WTC11 (cell line): ENCODE results near the gene DISP3. TPM values are rescaled to one million over a fixed set of nuclear protein-coding genes. Genes with fewer than 3 reads are reported as not detected.

Experiments
- ATAC-seq: fragments of 200-7000 bp; cut with Tn5 transposase; 2 replicates; pipeline ENCODE4 v1.10.0; 2021; ENCODE audit warnings: mild to moderate bottlenecking, moderate library complexity
- CTCF ChIA-PET: fragments of 300-600 bp; sonication (Branson Sonifier 250); formaldehyde crosslinking; loops from one replicate; lab custom pipeline; 2021; ENCODE audit warnings: antibody characterized with exemption; lab: Charles Lee
- POLR2A ChIA-PET: fragments of 350-600 bp; sonication (Branson Sonifier 250); formaldehyde crosslinking; loops from one replicate; lab custom pipeline; 2021; ENCODE audit warnings: antibody characterized with exemption; lab: Charles Lee
- DNase-seq: peaks from one replicate; pipeline ENCODE4 v3.0.0; 2021; ENCODE audit warnings: low spot score
- H3K27ac Mint-ChIP-seq: 2 replicates; pipeline ENCODE4 v1.8.0; 2021; ENCODE audit warnings: mixed read lengths
- H3K27me3 Mint-ChIP-seq: 2 replicates; pipeline ENCODE4 v1.8.0; 2021; ENCODE audit warnings: low read depth, mild to moderate bottlenecking, moderate library complexity, mixed read lengths
- H3K36me3 Mint-ChIP-seq: 2 replicates; pipeline ENCODE4 v1.8.0; 2021; ENCODE audit warnings: mixed read lengths
- H3K4me1 Mint-ChIP-seq: 2 replicates; pipeline ENCODE4 v1.8.0; 2022; ENCODE audit warnings: mixed read lengths
- H3K4me3 Mint-ChIP-seq: 2 replicates; pipeline ENCODE4 v1.8.0; 2021; ENCODE audit warnings: mild to moderate bottlenecking, moderate library complexity, mixed read lengths
- H3K9me3 Mint-ChIP-seq: 2 replicates; pipeline ENCODE4 v1.8.0; 2021; ENCODE audit warnings: mixed read lengths
- ATF1 ChIP-seq: sonication (generic); formaldehyde crosslinking; IDR thresholded peaks from 2 replicates; pipeline ENCODE4 v1.8.1; 2023; ENCODE audit warnings: mild to moderate bottlenecking, moderate library complexity, missing genetic modification reagents
- ATF2 ChIP-seq: sonication (generic); formaldehyde crosslinking; IDR thresholded peaks from 2 replicates; pipeline ENCODE4 v1.8.1; 2022; ENCODE audit warnings: low read depth, missing genetic modification reagents, borderline replicate concordance
- ETV6 ChIP-seq: sonication (generic); formaldehyde crosslinking; IDR thresholded peaks from 2 replicates; pipeline ENCODE4 v1.8.1; 2022; ENCODE audit warnings: mild to moderate bottlenecking, missing genetic modification reagents
- FOXP4 ChIP-seq: sonication (generic); formaldehyde crosslinking; IDR thresholded peaks from 2 replicates; pipeline ENCODE4 v1.8.0; 2022; ENCODE audit warnings: mild to moderate bottlenecking, missing genetic modification reagents
- GABPB1 ChIP-seq: sonication (generic); formaldehyde crosslinking; IDR thresholded peaks from 2 replicates; pipeline ENCODE4 v1.8.1; 2023; ENCODE audit warnings: mild to moderate bottlenecking, missing genetic modification reagents
- GRHL2 ChIP-seq: fragments of 250-450 bp; sonication (Bioruptor Pico); IDR thresholded peaks from 2 replicates; pipeline ENCODE4 v1.8.0; 2022; ENCODE audit warnings: mild to moderate bottlenecking, moderate library complexity; ENCODE audit not compliant: insufficient replicate concordance, severe bottlenecking
- IRF2 ChIP-seq: sonication (generic); formaldehyde crosslinking; IDR thresholded peaks from 2 replicates; pipeline ENCODE4 v1.8.0; 2022; ENCODE audit warnings: low read depth, missing genetic modification reagents, borderline replicate concordance
- JUN ChIP-seq: sonication (generic); formaldehyde crosslinking; IDR thresholded peaks from 2 replicates; pipeline ENCODE4 v1.8.0; 2023; ENCODE audit warnings: mild to moderate bottlenecking, missing genetic modification reagents
- MYBL2 ChIP-seq: sonication (generic); formaldehyde crosslinking; IDR thresholded peaks from 2 replicates; pipeline ENCODE4 v1.8.1; 2023; ENCODE audit warnings: mild to moderate bottlenecking, moderate library complexity, missing genetic modification reagents
- NR3C1 ChIP-seq: sonication (generic); formaldehyde crosslinking; conservative IDR thresholded peaks from 2 replicates; pipeline ENCODE4 v1.8.1; 2023; ENCODE audit warnings: low read depth, mild to moderate bottlenecking, missing genetic modification reagents
- TEAD1 ChIP-seq: sonication (generic); formaldehyde crosslinking; IDR thresholded peaks from 2 replicates; pipeline ENCODE4 v1.8.0; 2022; ENCODE audit warnings: mild to moderate bottlenecking, missing genetic modification reagents
- ZBTB21 ChIP-seq: sonication (generic); formaldehyde crosslinking; IDR thresholded peaks from 2 replicates; pipeline ENCODE4 v1.8.1; 2023; ENCODE audit warnings: mild to moderate bottlenecking, missing genetic modification reagents, borderline replicate concordance
- ZNF121 ChIP-seq: sonication (generic); formaldehyde crosslinking; IDR thresholded peaks from 2 replicates; pipeline ENCODE4 v1.8.0; 2023; ENCODE audit warnings: missing genetic modification reagents
- ZNF138 ChIP-seq: sonication (generic); formaldehyde crosslinking; conservative IDR thresholded peaks from 2 replicates; pipeline ENCODE4 v1.8.1; 2022; ENCODE audit warnings: mild to moderate bottlenecking, moderate library complexity, missing genetic modification reagents
- ZNF263 ChIP-seq: sonication (generic); formaldehyde crosslinking; IDR thresholded peaks from 2 replicates; pipeline ENCODE4 v1.8.1; 2022; ENCODE audit warnings: low read depth, mild to moderate bottlenecking, moderate library complexity, missing genetic modification reagents
- ZNF532 ChIP-seq: fragments of 250-450 bp; sonication (Bioruptor Pico); IDR thresholded peaks from 2 replicates; pipeline ENCODE4 v1.9.0; 2021; ENCODE audit warnings: mild to moderate bottlenecking, borderline replicate concordance
- total RNA-seq: library from RNA; stranded (reverse); gene quantifications from 3 replicates; pipeline ENCODE4 v1.2.3, GENCODE V29; 2021
- TF ChIP-seq, protein P1 (sequence below): sonication (generic); formaldehyde crosslinking; IDR thresholded peaks from 2 replicates; pipeline ENCODE4 v1.8.1; 2023; ENCODE audit warnings: mild to moderate bottlenecking, missing genetic modification reagents, moderate library complexity
- TF ChIP-seq, protein P2 (sequence below): sonication (generic); formaldehyde crosslinking; IDR thresholded peaks from 2 replicates; pipeline ENCODE4 v1.8.0; 2022; ENCODE audit warnings: mild to moderate bottlenecking, missing genetic modification reagents

The DISP3 gene
- total RNA-seq, 1 experiment from 2014 or later = 6.0 TPM

GRCh38 chr1:11546456-11546855 is 67.5 kb downstream of the DISP3 start:
- no peak overlapping the region for H3K4me3 Mint-ChIP-seq
- DNase-seq = no peak
- POLR2A ChIA-PET = interaction anchor here (0.6 kb wide), 1 partner anchor 938 kb away, joined by 3 read pairs; no protein-coding TSS in a partner anchor
- peaks cover 5% of the 10 kb centered on the region for H3K4me1 Mint-ChIP-seq
- H3K36me3 Mint-ChIP-seq = no peaks in the 10 kb centered on the region
- peaks cover 11% of the 10 kb centered on the region for H3K27me3 Mint-ChIP-seq
- CTCF ChIA-PET = interaction anchor here (1.7 to 2.4 kb wide), 2 partner anchors 26 to 67 kb away, joined by 5 to 10 read pairs; partner anchors contain the start of gene DISP3
- no peak overlapping the region for H3K27ac Mint-ChIP-seq
- TF ChIP-seq, protein P1, sequence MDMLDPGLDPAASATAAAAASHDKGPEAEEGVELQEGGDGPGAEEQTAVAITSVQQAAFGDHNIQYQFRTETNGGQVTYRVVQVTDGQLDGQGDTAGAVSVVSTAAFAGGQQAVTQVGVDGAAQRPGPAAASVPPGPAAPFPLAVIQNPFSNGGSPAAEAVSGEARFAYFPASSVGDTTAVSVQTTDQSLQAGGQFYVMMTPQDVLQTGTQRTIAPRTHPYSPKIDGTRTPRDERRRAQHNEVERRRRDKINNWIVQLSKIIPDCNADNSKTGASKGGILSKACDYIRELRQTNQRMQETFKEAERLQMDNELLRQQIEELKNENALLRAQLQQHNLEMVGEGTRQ (CRISPR knock-in tag) = no peak
- TF ChIP-seq FOXP4 = no peak
- no peak for TF ChIP-seq ATF2 (CRISPR knock-in tag)
- no peak for TF ChIP-seq ZNF532 (CRISPR knock-in tag)
- TF ChIP-seq ATF1 (CRISPR knock-in tag) = no peak
- TF ChIP-seq ZNF138 = no peak
- no peak for TF ChIP-seq ZBTB21 (CRISPR knock-in tag)
- TF ChIP-seq, protein P2, sequence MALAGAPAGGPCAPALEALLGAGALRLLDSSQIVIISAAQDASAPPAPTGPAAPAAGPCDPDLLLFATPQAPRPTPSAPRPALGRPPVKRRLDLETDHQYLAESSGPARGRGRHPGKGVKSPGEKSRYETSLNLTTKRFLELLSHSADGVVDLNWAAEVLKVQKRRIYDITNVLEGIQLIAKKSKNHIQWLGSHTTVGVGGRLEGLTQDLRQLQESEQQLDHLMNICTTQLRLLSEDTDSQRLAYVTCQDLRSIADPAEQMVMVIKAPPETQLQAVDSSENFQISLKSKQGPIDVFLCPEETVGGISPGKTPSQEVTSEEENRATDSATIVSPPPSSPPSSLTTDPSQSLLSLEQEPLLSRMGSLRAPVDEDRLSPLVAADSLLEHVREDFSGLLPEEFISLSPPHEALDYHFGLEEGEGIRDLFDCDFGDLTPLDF (CRISPR knock-in tag) = no peak
- TF ChIP-seq GRHL2 (CRISPR knock-in tag) = no peak
- no peak for TF ChIP-seq GABPB1
- no peak for TF ChIP-seq IRF2
- no peak for TF ChIP-seq JUN (CRISPR knock-in tag)
- no peak for TF ChIP-seq ZNF121 (CRISPR knock-in tag)
- TF ChIP-seq NR3C1 = no peak
- TF ChIP-seq ZNF263 (CRISPR knock-in tag) = no peak
- no peak for TF ChIP-seq ETV6 (CRISPR knock-in tag)
- no peak for TF ChIP-seq TEAD1 (CRISPR knock-in tag)
- TF ChIP-seq MYBL2 = no peak
- TF ChIP-seq, all 79 proteins: peak for 0
- ATAC-seq = no peak
- no peaks in the 10 kb centered on the region for H3K9me3 Mint-ChIP-seq
